ENCODE results near the gene UGT1A10.

- TF ChIP-seq EP300 (IDR thresholded peaks at IDR 0.05; ENCODE audit: borderline replicate concordance) (no peak), TAF1 (IDR thresholded peaks at IDR 0.05; ENCODE audit: low read depth) (no peak), YY1 (IDR thresholded peaks at IDR 0.05; ENCODE audit: low read depth) (no peak), ZBTB7A (IDR thresholded peaks at IDR 0.05; ENCODE audit: low read depth) (no peak), TCF12 (IDR thresholded peaks at IDR 0.05; ENCODE audit: low read depth) (no peak), CREB1 (IDR thresholded peaks at IDR 0.05; ENCODE audit: low read depth) (no peak), USF1 (IDR thresholded peaks at IDR 0.05) (no peak), REST (IDR thresholded peaks at IDR 0.05; ENCODE audit: low read depth) (no peak), EGR1 (IDR thresholded peaks at IDR 0.05) (no peak), RAD21 (IDR thresholded peaks at IDR 0.05; ENCODE audit: low read depth) (no peak), FOXM1 (IDR thresholded peaks at IDR 0.05; ENCODE audit: borderline replicate concordance, low read depth) (no peak), MAX (IDR thresholded peaks at IDR 0.05) (no peak)
Observed at GRCh38 chr2:233688341-233688740, 52.1 kb downstream of the UGT1A10 start.

All from Ishikawa (cell line).